COR-L47 (cell line): ENCODE data around the gene CCDC50.

Source experiments
- DNase-seq: peaks from one replicate; lab custom pipeline; 2025; lab: John Stamatoyannopoulos, UW

Gene CCDC50

GRCh38 chr3:191328962-191329653, at the start of gene CCDC50:
Gene CCDC50, plus strand, starts transcription at chr3:191329394. Its CDS starts 281 bp downstream, at chr3:191329675.
- peak; percentile 87 for DNase-seq

GRCh38 chr3:191280111-191280510, 49.1 kb upstream of the CCDC50 start:
- DNase-seq = no peak

- DNase-seq = no peak
These were observed 48.3 kb upstream of the CCDC50 start for GRCh38 chr3:191280882-191281281.

GRCh38 chr3:191282251-191283185, 46.7 kb upstream of the CCDC50 start:
- DNase-seq = no peak

- DNase-seq = no peak
These were observed 45.8 kb upstream of the CCDC50 start for GRCh38 chr3:191283400-191283799.

GRCh38 chr3:191290311-191291025, 38.7 kb upstream of the CCDC50 start:
- no peak for DNase-seq

- no peak for DNase-seq
These were observed 36.8 kb upstream of the CCDC50 start for GRCh38 chr3:191292243-191293015.

- no peak for DNase-seq
These were observed 34.9 kb upstream of the CCDC50 start for GRCh38 chr3:191294291-191294690.

- no peak for DNase-seq
These were observed 33.1 kb upstream of the CCDC50 start for GRCh38 chr3:191296041-191296541.

- DNase-seq = no peak
These were observed 30.3 kb upstream of the CCDC50 start for GRCh38 chr3:191298846-191299245.

GRCh38 chr3:191300422-191300821, 28.8 kb upstream of the CCDC50 start:
- no peak for DNase-seq

- DNase-seq = no peak
These were observed 28.2 kb upstream of the CCDC50 start for GRCh38 chr3:191301017-191301416.

GRCh38 chr3:191301782-191302411, 27.3 kb upstream of the CCDC50 start:
- no peak for DNase-seq

- no peak for DNase-seq
These were observed 26.7 kb upstream of the CCDC50 start for GRCh38 chr3:191302451-191302850.

GRCh38 chr3:191303596-191303995, 25.6 kb upstream of the CCDC50 start:
- no peak for DNase-seq

GRCh38 chr3:191306428-191306827, 22.8 kb upstream of the CCDC50 start:
- DNase-seq = no peak

- no peak for DNase-seq
These were observed 21.9 kb upstream of the CCDC50 start for GRCh38 chr3:191307341-191307740.

- DNase-seq = no peak
These were observed 15.9 kb upstream of the CCDC50 start for GRCh38 chr3:191313296-191313695.

GRCh38 chr3:191314109-191314728, 15.0 kb upstream of the CCDC50 start:
- no peak for DNase-seq

GRCh38 chr3:191316876-191317603, 12.2 kb upstream of the CCDC50 start:
- no peak for DNase-seq
